GM21576 (cell line): ENCODE results near the gene TREM2.
"Not testable (repeated sequence)": the region's sequence is repeated elsewhere in the genome, so short reads cannot be mapped to it uniquely, and the experiment has no call there.

Experiments used
- ATAC-seq: cut with Tn5 transposase; IDR thresholded peaks from one replicate; pipeline ENCODE4 v1.9.1; 2021; ENCODE audit warnings: mild to moderate bottlenecking, moderate library complexity; ENCODE audit not compliant: unreplicated experiment

TREM2 gene

GRCh38 chr6:41156001-41156400 lies 6.9 kb downstream of the TREM2 start:
- ATAC-seq, result no peak

GRCh38 chr6:41155132-41155805 lies 7.6 kb downstream of the TREM2 start:
- ATAC-seq, result no peak

GRCh38 chr6:41153992-41154625 lies 8.8 kb downstream of the TREM2 start, which contains the start of gene TREML1:
TREML1 (minus strand) TSS chr6:41154347; CDS start chr6:41154288, 59 bp downstream.
- ATAC-seq, result no peak

- ATAC-seq, result no peak
Measured at GRCh38 chr6:41153451-41153850, 9.5 kb downstream of the TREM2 start.

- ATAC-seq, result no peak
Measured at GRCh38 chr6:41150671-41151070, 12.2 kb downstream of the TREM2 start.

GRCh38 chr6:41147917-41148316 lies 15.0 kb downstream of the TREM2 start:
- no peak for ATAC-seq

GRCh38 chr6:41136911-41137310 lies 26.0 kb downstream of the TREM2 start:
- ATAC-seq, result no peak

- no peak for ATAC-seq
Measured at GRCh38 chr6:41135062-41135832, 27.7 kb downstream of the TREM2 start.

GRCh38 chr6:41132254-41132653 lies 30.7 kb downstream of the TREM2 start:
- ATAC-seq, result no peak

- ATAC-seq, result no peak
Measured at GRCh38 chr6:41125282-41125681, 37.6 kb downstream of the TREM2 start.

GRCh38 chr6:41122918-41123317 lies 40.0 kb downstream of the TREM2 start:
- ATAC-seq, result no peak

- no peak for ATAC-seq
Measured at GRCh38 chr6:41122373-41122772, 40.5 kb downstream of the TREM2 start.

- no peak for ATAC-seq
Measured at GRCh38 chr6:41120058-41120457, 42.9 kb downstream of the TREM2 start.

- no peak for ATAC-seq
Measured at GRCh38 chr6:41119508-41119907, 43.4 kb downstream of the TREM2 start.

- ATAC-seq, result not testable (repeated sequence)
Measured at GRCh38 chr6:41115027-41115426, 47.9 kb downstream of the TREM2 start.

GRCh38 chr6:41111017-41111416 lies 51.9 kb downstream of the TREM2 start:
- no peak for ATAC-seq
